ENCODE results near the gene DHRS9. TPM values are rescaled to one million over a fixed set of nuclear protein-coding genes. Genes with fewer than 3 reads are reported as not detected.

The DHRS9 gene
- total and polyA plus RNA-seq, 2 experiments from 2014 or later, result not detected

DNA sequence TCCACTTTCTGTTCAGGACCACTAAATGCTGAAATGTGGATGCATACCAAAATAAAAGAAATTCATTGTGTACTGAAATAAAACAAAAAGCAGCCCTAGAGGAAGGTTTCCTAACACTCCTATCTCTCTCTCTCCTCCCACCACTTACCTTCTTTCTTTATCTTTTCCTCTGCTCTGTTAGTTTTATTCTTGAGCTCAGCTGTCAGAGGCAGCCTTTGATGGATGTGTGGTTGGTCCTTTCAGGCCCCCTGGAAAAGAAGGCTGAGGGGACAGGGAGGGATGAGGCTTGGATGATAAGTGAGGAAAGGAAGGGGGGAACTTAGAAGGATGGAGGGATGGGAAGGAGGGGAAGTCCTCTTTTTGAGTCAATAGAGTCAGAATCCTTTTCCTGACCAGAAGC, 47.6 kb downstream of the DHRS9 start:
- H3K27me3 Mint-ChIP-seq (ENCODE audit: insufficient read depth, low read depth, poor library complexity), result peaks cover 3% of the 10 kb centered on the region
- no peak overlapping the region for H2AFZ ChIP-seq
- H3K27ac ChIP-seq (ENCODE audit: low read depth), result no peak overlapping the region
- no peaks in the 10 kb centered on the region for H4K20me1 ChIP-seq (replicated peaks; ENCODE audit: insufficient read depth)
- H3K9me2 ChIP-seq (ENCODE audit: insufficient read depth), result peaks cover 20% of the 10 kb centered on the region; the same call in 1 of the 2 replicates
- H3K27ac Mint-ChIP-seq, result no peak overlapping the region
- H3K4me1 ChIP-seq (ENCODE audit: insufficient read depth), result no peaks in the 10 kb centered on the region
- H3K36me3 Mint-ChIP-seq (ENCODE audit: low read depth), result no peaks in the 10 kb centered on the region
- H3K4me3 Mint-ChIP-seq, result no peak overlapping the region
- peaks cover 6% of the 10 kb centered on the region; the same call in 2 of the 3 replicates for H3K4me1 Mint-ChIP-seq
- no peak overlapping the region for H3K4me3 ChIP-seq
- no peaks in the 10 kb centered on the region for H3F3A ChIP-seq (replicated peaks; ENCODE audit: low read depth)
- H3K36me3 ChIP-seq (ENCODE audit: insufficient read depth), result no peaks in the 10 kb centered on the region
- no peaks in the 10 kb centered on the region for H3K27me3 ChIP-seq (ENCODE audit: insufficient read depth)
- no peak overlapping the region for H3K4me2 ChIP-seq
- no peaks in the 10 kb centered on the region for H3K79me2 ChIP-seq (replicated peaks; ENCODE audit: insufficient read depth)
- ATAC-seq, result no peak
- peaks cover 7% of the 10 kb centered on the region; the same call in 1 of the 3 replicates for H3K9me3 Mint-ChIP-seq
- no peak for DNase-seq (ENCODE audit: low spot score)
- TF ChIP-seq JUNB (IDR thresholded peaks at IDR 0.05; ENCODE audit: unreplicated experiment) (no peak), CTCF (conservative IDR thresholded peaks at IDR 0.05; ENCODE audit: low read depth in 2 of 2) (no peak), CREB1 (CRISPR knock-in tag; IDR thresholded peaks at IDR 0.05; ENCODE audit: low read depth) (no peak), STAT1 (IDR thresholded peaks at IDR 0.05; ENCODE audit: unreplicated experiment) (no peak), ETS1 (IDR thresholded peaks at IDR 0.05) (no peak), EZH2 (IDR thresholded peaks at IDR 0.05; ENCODE audit: low read depth, unreplicated experiment) (no peak), NANOG (IDR thresholded peaks at IDR 0.05; ENCODE audit: borderline replicate concordance) (no peak), ZNF462 (CRISPR knock-in tag; IDR thresholded peaks at IDR 0.05) (no peak), ZNF331 (CRISPR knock-in tag; IDR thresholded peaks at IDR 0.05; ENCODE audit: low read depth) (no peak), POLR2AphosphoS5 (IDR thresholded peaks at IDR 0.05; ENCODE audit: low read depth) (no peak), ZNF114 (CRISPR knock-in tag; IDR thresholded peaks at IDR 0.05) (no peak), EZH2phosphoT487 (IDR thresholded peaks at IDR 0.05; ENCODE audit: unreplicated experiment) (no peak)
- TF ChIP-seq, protein P1, sequence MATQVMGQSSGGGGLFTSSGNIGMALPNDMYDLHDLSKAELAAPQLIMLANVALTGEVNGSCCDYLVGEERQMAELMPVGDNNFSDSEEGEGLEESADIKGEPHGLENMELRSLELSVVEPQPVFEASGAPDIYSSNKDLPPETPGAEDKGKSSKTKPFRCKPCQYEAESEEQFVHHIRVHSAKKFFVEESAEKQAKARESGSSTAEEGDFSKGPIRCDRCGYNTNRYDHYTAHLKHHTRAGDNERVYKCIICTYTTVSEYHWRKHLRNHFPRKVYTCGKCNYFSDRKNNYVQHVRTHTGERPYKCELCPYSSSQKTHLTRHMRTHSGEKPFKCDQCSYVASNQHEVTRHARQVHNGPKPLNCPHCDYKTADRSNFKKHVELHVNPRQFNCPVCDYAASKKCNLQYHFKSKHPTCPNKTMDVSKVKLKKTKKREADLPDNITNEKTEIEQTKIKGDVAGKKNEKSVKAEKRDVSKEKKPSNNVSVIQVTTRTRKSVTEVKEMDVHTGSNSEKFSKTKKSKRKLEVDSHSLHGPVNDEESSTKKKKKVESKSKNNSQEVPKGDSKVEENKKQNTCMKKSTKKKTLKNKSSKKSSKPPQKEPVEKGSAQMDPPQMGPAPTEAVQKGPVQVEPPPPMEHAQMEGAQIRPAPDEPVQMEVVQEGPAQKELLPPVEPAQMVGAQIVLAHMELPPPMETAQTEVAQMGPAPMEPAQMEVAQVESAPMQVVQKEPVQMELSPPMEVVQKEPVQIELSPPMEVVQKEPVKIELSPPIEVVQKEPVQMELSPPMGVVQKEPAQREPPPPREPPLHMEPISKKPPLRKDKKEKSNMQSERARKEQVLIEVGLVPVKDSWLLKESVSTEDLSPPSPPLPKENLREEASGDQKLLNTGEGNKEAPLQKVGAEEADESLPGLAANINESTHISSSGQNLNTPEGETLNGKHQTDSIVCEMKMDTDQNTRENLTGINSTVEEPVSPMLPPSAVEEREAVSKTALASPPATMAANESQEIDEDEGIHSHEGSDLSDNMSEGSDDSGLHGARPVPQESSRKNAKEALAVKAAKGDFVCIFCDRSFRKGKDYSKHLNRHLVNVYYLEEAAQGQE (IDR thresholded peaks at IDR 0.05; ENCODE audit: unreplicated experiment), result no peak
